Measurements from ENCODE around the gene PNPLA6. TPM values are rescaled to one million over a fixed set of nuclear protein-coding genes. Genes with fewer than 3 reads are reported as not detected.

PNPLA6 gene
- total and polyA plus RNA-seq, 2 of the 13 experiments (the other 11 are each of a cell fraction or from before 2014, with no cell fraction given), result 24.9 to 28.2 TPM

- H2AFZ ChIP-seq (ENCODE audit: low read length), result no peak overlapping the region
- CTCF ChIA-PET (ENCODE audit: low intra/inter-chr PET ratio, low total read pairs), result no interaction called here
- TF ChIP-seq ZNF292 (CRISPR knock-in tag; IDR thresholded peaks at IDR 0.05; ENCODE audit: borderline replicate concordance, low read depth) (no peak), MTERF4 (CRISPR knock-in tag; IDR thresholded peaks at IDR 0.05) (no peak), KLF16 (CRISPR knock-in tag; IDR thresholded peaks at IDR 0.05) (no peak), NFKB2 (CRISPR knock-in tag; IDR thresholded peaks at IDR 0.05; ENCODE audit: borderline replicate concordance) (no peak), SNAPC4 (CRISPR knock-in tag; IDR thresholded peaks at IDR 0.05) (no peak), CHD2 (IDR thresholded peaks at IDR 0.05; ENCODE audit: low read depth, low read length) (no peak), UBTF (CRISPR knock-in tag; IDR thresholded peaks at IDR 0.05) (peak; percentile 5; the same call in 1 of the 2 replicates), E2F5 (CRISPR knock-in tag; conservative IDR thresholded peaks at IDR 0.05) (no peak), ZNF460 (CRISPR knock-in tag; IDR thresholded peaks at IDR 0.05; ENCODE audit: borderline replicate concordance) (no peak), NCOA1 (CRISPR knock-in tag; IDR thresholded peaks at IDR 0.05) (no peak), ISL2 (CRISPR knock-in tag; IDR thresholded peaks at IDR 0.05) (no peak), HOXD1 (CRISPR knock-in tag; IDR thresholded peaks at IDR 0.05) (no peak)
Measured at GRCh38 chr19:7516333-7516732, 19.2 kb upstream of the PNPLA6 start.

More at GRCh38 chr19:7516333-7516732, 19.2 kb upstream of the PNPLA6 start:
- Histone ChIP-seq H3K27me3 (ENCODE audit: control insufficient read depth in 1 of 2, insufficient read depth in 2 of 2, low read length in 2 of 2) (no peaks in the 10 kb centered on the region; a peak in 1 of 5 replicates), H4K20me1 (ENCODE audit: insufficient read depth, low read length) (no peaks in the 10 kb centered on the region), H3K36me3 (replicated peaks in 1 of 2; ENCODE audit: control insufficient read depth in 1 of 2, insufficient read depth in 2 of 2, low read length in 2 of 2) (no peaks in the 10 kb centered on the region), H3K9me3 (ENCODE audit: low read length) (no peaks in the 10 kb centered on the region), H3K4me1 (ENCODE audit: insufficient read depth, low read length) (peaks cover 18% of the 10 kb centered on the region), H3K79me2 (ENCODE audit: insufficient read depth, low read length) (no peaks in the 10 kb centered on the region), H3K9ac (ENCODE audit: insufficient read depth, low read depth, low read length) (peak overlapping the region; percentile 85), H3K4me2 (ENCODE audit: low read depth, low read length) (peak overlapping the region; percentile 85), H3K27ac (ENCODE audit: extremely low read length, insufficient read depth, low read length) (peak overlapping the region; percentile 41), H3K4me3 (replicated peaks in 1 of 3; ENCODE audit: insufficient read depth in 1 of 3, low read depth in 2 of 3, low read length in 3 of 3) (peak overlapping the region; percentile 62 to 75 (median 65))
- ATAC-seq (no peak), FAIRE-seq (no peak), DNase-seq (ENCODE audit: low spot score) (no peak)
- WGBS (ENCODE audit: low lambda C conversion rate), result 0% methylated on average over 1 of the region's 28 CpGs
- in situ Hi-C loops (cut with HindIII; ENCODE audit: extremely low pct_ligation_motif_present, low pct_unique_long_range_greater_than_20kb), result no loop called here
- POLR2A ChIA-PET, result interaction anchor here (1.0 to 1.9 kb wide), 3 partner anchors 10 to 118 kb away, joined by 3 to 7 read pairs (median 4); partner anchors contain the start of gene PNPLA6
- no TSS peak for BruUV-seq (replicated peaks)
- intact Hi-C loops (cut with micrococcal nuclease; ENCODE audit: unreplicated experiment), result no loop called here

Measured in HepG2 (cell line).